ENCODE results near the gene SIRT2.

SIRT2 gene

GRCh38 chr19:38911388-38912001, 12.1 kb upstream of the SIRT2 start:
- intact Hi-C loops (cut with DNase I; ENCODE audit: low total_unique reads) = no loop called here
- no peak for TF ChIP-seq CTCF (IDR thresholded peaks at IDR 0.05)
- no peaks in the 10 kb centered on the region for H3K4me1 ChIP-seq

GRCh38 chr19:38910488-38910887, 11.1 kb upstream of the SIRT2 start:
- TF ChIP-seq CTCF (IDR thresholded peaks at IDR 0.05) = no peak
- Histone ChIP-seq H3K4me1 (no peaks in the 10 kb centered on the region), H3K36me3 (peaks cover 25 to 48% (median 29%) of the 10 kb centered on the region in 3 donors), H3K9me3 (no peaks in the 10 kb centered on the region), H3K27me3 (peaks cover 0 to 17% of the 10 kb centered on the region in 2 donors), H3K4me3 (no peak overlapping the region), H3K27ac (no peak overlapping the region)
- intact Hi-C loops (cut with DNase I; ENCODE audit: low total_unique reads) = no loop called here
- no peak for DNase-seq

More at GRCh38 chr19:38911388-38912001, 12.1 kb upstream of the SIRT2 start:
- Histone ChIP-seq H3K4me3 (no peak overlapping the region), H3K36me3 (peaks cover 17 to 46% (median 20%) of the 10 kb centered on the region in 3 donors), H3K27ac (no peak overlapping the region), H3K27me3 (peaks cover 0 to 17% of the 10 kb centered on the region in 2 donors), H3K9me3 (no peaks in the 10 kb centered on the region)
- no peak for DNase-seq

- TF ChIP-seq CTCF (IDR thresholded peaks at IDR 0.05) = no peak
- Histone ChIP-seq H3K4me3 (no peak overlapping the region), H3K36me3 (peaks cover 32 to 54% (median 40%) of the 10 kb centered on the region in 3 donors), H3K27ac (no peak overlapping the region), H3K9me3 (no peaks in the 10 kb centered on the region), H3K4me1 (no peaks in the 10 kb centered on the region), H3K27me3 (peaks cover 0 to 17% of the 10 kb centered on the region in 2 donors)
- intact Hi-C loops (cut with DNase I; ENCODE audit: low total_unique reads) = loop anchor here (10.0 kb wide), 1 partner anchor 294 kb away; the partner anchor contains the start of genes EIF3K and MAP4K1
- DNase-seq = no peak
Measured at GRCh38 chr19:38908911-38909310, 9.5 kb upstream of the SIRT2 start.

GRCh38 chr19:38907670-38908069, 8.3 kb upstream of the SIRT2 start:
- intact Hi-C loops (cut with DNase I; ENCODE audit: low total_unique reads) = loop anchor here (10.0 kb wide), 1 partner anchor 293 kb away; the partner anchor contains the start of genes EIF3K and MAP4K1
- peaks cover 0 to 17% of the 10 kb centered on the region in 2 donors for H3K27me3 ChIP-seq
- H3K27ac ChIP-seq = no peak overlapping the region
- TF ChIP-seq CTCF (IDR thresholded peaks at IDR 0.05) = no peak
- no peaks in the 10 kb centered on the region for H3K4me1 ChIP-seq
- no peak for DNase-seq
- no peak overlapping the region for H3K4me3 ChIP-seq
- no peaks in the 10 kb centered on the region for H3K9me3 ChIP-seq
- peaks cover 32 to 61% (median 40%) of the 10 kb centered on the region in 3 donors for H3K36me3 ChIP-seq

- Histone ChIP-seq H3K4me3 (no peak overlapping the region), H3K27ac (no peak overlapping the region), H3K36me3 (peaks cover 32 to 61% (median 40%) of the 10 kb centered on the region in 3 donors), H3K4me1 (no peaks in the 10 kb centered on the region), H3K27me3 (peaks cover 0 to 15% of the 10 kb centered on the region in 2 donors), H3K9me3 (no peaks in the 10 kb centered on the region)
- intact Hi-C loops (cut with DNase I; ENCODE audit: low total_unique reads) = loop anchor here (10.0 kb wide), 1 partner anchor 292 kb away; the partner anchor contains the start of genes EIF3K and MAP4K1
- DNase-seq = no peak
- no peak for TF ChIP-seq CTCF (IDR thresholded peaks at IDR 0.05)
Measured at GRCh38 chr19:38907227-38907626, 7.8 kb upstream of the SIRT2 start.

Data from tibial artery (tissue), 4 donors.